Measurements from ENCODE around the gene CMTM4.
"Not testable (repeated sequence)": the region's sequence is repeated elsewhere in the genome, so short reads cannot be mapped to it uniquely, and the experiment has no call there.

The CMTM4 gene

GRCh38 chr16:66639091-66639885, 57.3 kb downstream of the CMTM4 start:
- DNase-seq, result no peak

- DNase-seq, result no peak
Observed at GRCh38 chr16:66637806-66638205, 58.7 kb downstream of the CMTM4 start.

GRCh38 chr16:66636199-66636598, 60.3 kb downstream of the CMTM4 start:
- DNase-seq, result no peak

- no peak for DNase-seq
Observed at GRCh38 chr16:66635406-66635805, 61.1 kb downstream of the CMTM4 start.

- no peak for DNase-seq
Observed at GRCh38 chr16:66634527-66635196, 61.9 kb downstream of the CMTM4 start.

- not testable (repeated sequence) for DNase-seq
Observed at GRCh38 chr16:66631558-66631957, 65.0 kb downstream of the CMTM4 start.

GRCh38 chr16:66630561-66631260, 65.8 kb downstream of the CMTM4 start:
- DNase-seq, result not testable (repeated sequence)

- no peak for DNase-seq
Observed at GRCh38 chr16:66629856-66630255, 66.7 kb downstream of the CMTM4 start.

GRCh38 chr16:66627611-66628378, 68.7 kb downstream of the CMTM4 start:
- DNase-seq, result not testable (repeated sequence)

GRCh38 chr16:66623755-66624154, 72.8 kb downstream of the CMTM4 start:
- DNase-seq, result no peak

GRCh38 chr16:66622863-66623262, 73.7 kb downstream of the CMTM4 start:
- DNase-seq, result no peak

GRCh38 chr16:66621973-66622372, 74.6 kb downstream of the CMTM4 start:
- DNase-seq, result no peak

GRCh38 chr16:66620429-66620795, 76.1 kb downstream of the CMTM4 start:
- no peak for DNase-seq

GRCh38 chr16:66619534-66620428, 76.8 kb downstream of the CMTM4 start:
- no peak for DNase-seq

- DNase-seq, result no peak
Observed at GRCh38 chr16:66618588-66619375, 77.8 kb downstream of the CMTM4 start.

GRCh38 chr16:66617728-66618127, 78.8 kb downstream of the CMTM4 start:
- no peak for DNase-seq

GRCh38 chr16:66617010-66617434, 79.5 kb downstream of the CMTM4 start:
- DNase-seq, result no peak

GRCh38 chr16:66616592-66616991, 80.0 kb downstream of the CMTM4 start:
- DNase-seq, result no peak

GRCh38 chr16:66616169-66616568, 80.4 kb downstream of the CMTM4 start:
- DNase-seq, result no peak

- no peak for DNase-seq
Observed at GRCh38 chr16:66614161-66614802, 82.3 kb downstream of the CMTM4 start.

- DNase-seq, result no peak
Observed at GRCh38 chr16:66612422-66612821, 84.1 kb downstream of the CMTM4 start.

Measured in SHP77 treated with DMSO at 0.1 percent for 48 hours (cell line).